ENCODE data around the gene KLHL36.

The KLHL36 gene

DNA sequence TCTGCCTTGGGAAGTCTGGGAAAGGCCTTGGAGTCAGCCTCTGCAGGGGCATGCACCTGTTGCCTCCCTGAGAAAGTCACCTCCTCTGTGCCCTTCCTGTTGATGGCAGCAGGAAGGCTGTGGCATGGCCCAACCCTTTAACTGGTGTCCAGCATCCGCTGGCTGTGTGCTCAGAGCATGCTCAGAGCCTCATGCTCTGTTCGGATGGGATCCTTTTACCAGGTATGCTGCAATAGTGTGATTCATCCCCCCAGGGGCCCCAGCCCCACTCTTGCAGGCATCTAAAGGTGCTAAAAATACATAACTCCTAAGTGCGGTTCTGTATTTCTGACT, 24.9 kb downstream of the KLHL36 start:
- H3K27me3 Mint-ChIP-seq (ENCODE audit: low read depth): peaks cover 17% of the 10 kb centered on the region
- H3K27ac Mint-ChIP-seq: no peak overlapping the region
- H3K36me3 Mint-ChIP-seq (ENCODE audit: low read depth): no peaks in the 10 kb centered on the region
- TF ChIP-seq, protein P1, sequence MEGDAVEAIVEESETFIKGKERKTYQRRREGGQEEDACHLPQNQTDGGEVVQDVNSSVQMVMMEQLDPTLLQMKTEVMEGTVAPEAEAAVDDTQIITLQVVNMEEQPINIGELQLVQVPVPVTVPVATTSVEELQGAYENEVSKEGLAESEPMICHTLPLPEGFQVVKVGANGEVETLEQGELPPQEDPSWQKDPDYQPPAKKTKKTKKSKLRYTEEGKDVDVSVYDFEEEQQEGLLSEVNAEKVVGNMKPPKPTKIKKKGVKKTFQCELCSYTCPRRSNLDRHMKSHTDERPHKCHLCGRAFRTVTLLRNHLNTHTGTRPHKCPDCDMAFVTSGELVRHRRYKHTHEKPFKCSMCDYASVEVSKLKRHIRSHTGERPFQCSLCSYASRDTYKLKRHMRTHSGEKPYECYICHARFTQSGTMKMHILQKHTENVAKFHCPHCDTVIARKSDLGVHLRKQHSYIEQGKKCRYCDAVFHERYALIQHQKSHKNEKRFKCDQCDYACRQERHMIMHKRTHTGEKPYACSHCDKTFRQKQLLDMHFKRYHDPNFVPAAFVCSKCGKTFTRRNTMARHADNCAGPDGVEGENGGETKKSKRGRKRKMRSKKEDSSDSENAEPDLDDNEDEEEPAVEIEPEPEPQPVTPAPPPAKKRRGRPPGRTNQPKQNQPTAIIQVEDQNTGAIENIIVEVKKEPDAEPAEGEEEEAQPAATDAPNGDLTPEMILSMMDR (IDR thresholded peaks at IDR 0.05; ENCODE audit: unreplicated experiment in 3 of 3): no peak
- H3K9me3 Mint-ChIP-seq: no peaks in the 10 kb centered on the region
- H3K4me3 Mint-ChIP-seq: no peak overlapping the region
- H3K4me1 Mint-ChIP-seq: peaks cover 5% of the 10 kb centered on the region

DNA sequence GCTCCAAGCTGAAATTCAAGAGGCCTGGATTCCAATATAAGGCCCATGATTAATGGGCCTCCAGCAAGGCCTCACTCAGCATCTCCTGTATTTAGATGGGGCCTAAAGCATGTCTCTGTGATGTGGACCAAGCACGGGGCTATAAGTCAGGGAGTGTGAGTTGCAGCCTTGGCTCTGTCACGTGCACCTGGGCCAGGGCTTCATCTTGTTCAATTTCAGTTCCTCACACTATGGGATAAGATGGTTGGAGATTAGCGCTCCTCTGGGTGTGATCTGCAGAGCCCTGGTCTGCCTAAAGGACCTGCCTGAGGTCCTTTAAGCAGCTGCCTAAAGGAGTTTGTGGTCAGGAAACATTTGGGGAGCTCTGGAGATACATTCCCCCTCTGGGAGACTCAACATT, 25.2 kb downstream of the KLHL36 start:
- TF ChIP-seq, protein P1 (IDR thresholded peaks at IDR 0.05; ENCODE audit: unreplicated experiment in 3 of 3): no peak
- peaks cover 17% of the 10 kb centered on the region for H3K27me3 Mint-ChIP-seq (ENCODE audit: low read depth)
- H3K27ac Mint-ChIP-seq: no peak overlapping the region
- no peak overlapping the region for H3K4me3 Mint-ChIP-seq
- no peaks in the 10 kb centered on the region for H3K36me3 Mint-ChIP-seq (ENCODE audit: low read depth)
- H3K9me3 Mint-ChIP-seq: no peaks in the 10 kb centered on the region
- H3K4me1 Mint-ChIP-seq: peaks cover 5% of the 10 kb centered on the region

DNA sequence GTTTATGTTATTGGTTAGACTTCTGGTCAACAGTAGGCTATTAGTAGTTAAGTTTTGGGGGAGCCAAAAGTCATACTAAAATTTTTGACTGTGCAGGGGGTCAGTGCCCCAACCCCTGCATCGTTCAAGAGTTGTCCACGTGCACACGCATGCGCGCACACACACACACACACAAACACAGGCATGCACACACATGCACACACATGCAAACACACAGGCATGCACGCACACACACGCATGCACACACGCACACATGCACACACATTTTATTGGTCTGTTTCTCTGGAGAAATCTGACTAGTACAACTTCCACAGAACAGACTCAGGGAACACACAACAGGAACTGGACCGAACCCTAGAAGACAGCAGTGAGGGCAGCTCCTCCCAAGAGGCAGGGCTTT, 27.1 kb downstream of the KLHL36 start:
- H3K36me3 Mint-ChIP-seq (ENCODE audit: low read depth): no peaks in the 10 kb centered on the region
- H3K27ac Mint-ChIP-seq: no peak overlapping the region
- H3K9me3 Mint-ChIP-seq: no peaks in the 10 kb centered on the region
- peaks cover 18% of the 10 kb centered on the region for H3K27me3 Mint-ChIP-seq (ENCODE audit: low read depth)
- H3K4me1 Mint-ChIP-seq: peaks cover 5% of the 10 kb centered on the region
- TF ChIP-seq, protein P1 (IDR thresholded peaks at IDR 0.05; ENCODE audit: unreplicated experiment in 3 of 3): no peak
- H3K4me3 Mint-ChIP-seq: no peak overlapping the region

DNA sequence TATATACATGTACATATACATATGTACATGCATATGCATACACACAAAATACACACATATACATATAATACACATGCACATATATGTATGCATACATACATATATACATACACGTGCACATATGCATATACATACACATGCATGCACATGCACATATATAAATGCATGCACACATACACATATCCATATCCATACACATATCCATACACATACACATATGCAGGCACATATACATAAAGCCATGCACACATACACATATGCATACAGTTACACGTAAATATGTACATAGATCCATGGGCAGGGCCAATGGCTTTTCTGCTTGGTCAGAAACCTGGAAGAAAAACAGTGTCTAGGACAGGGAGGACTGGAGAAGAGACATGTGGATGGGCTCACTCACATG, 27.6 kb downstream of the KLHL36 start:
- H3K27me3 Mint-ChIP-seq (ENCODE audit: low read depth): peaks cover 17% of the 10 kb centered on the region
- no peaks in the 10 kb centered on the region for H3K9me3 Mint-ChIP-seq
- H3K36me3 Mint-ChIP-seq (ENCODE audit: low read depth): no peaks in the 10 kb centered on the region
- peaks cover 5% of the 10 kb centered on the region for H3K4me1 Mint-ChIP-seq
- no peak overlapping the region for H3K4me3 Mint-ChIP-seq
- H3K27ac Mint-ChIP-seq: no peak overlapping the region
- TF ChIP-seq, protein P1 (IDR thresholded peaks at IDR 0.05; ENCODE audit: unreplicated experiment in 3 of 3): no peak

DNA sequence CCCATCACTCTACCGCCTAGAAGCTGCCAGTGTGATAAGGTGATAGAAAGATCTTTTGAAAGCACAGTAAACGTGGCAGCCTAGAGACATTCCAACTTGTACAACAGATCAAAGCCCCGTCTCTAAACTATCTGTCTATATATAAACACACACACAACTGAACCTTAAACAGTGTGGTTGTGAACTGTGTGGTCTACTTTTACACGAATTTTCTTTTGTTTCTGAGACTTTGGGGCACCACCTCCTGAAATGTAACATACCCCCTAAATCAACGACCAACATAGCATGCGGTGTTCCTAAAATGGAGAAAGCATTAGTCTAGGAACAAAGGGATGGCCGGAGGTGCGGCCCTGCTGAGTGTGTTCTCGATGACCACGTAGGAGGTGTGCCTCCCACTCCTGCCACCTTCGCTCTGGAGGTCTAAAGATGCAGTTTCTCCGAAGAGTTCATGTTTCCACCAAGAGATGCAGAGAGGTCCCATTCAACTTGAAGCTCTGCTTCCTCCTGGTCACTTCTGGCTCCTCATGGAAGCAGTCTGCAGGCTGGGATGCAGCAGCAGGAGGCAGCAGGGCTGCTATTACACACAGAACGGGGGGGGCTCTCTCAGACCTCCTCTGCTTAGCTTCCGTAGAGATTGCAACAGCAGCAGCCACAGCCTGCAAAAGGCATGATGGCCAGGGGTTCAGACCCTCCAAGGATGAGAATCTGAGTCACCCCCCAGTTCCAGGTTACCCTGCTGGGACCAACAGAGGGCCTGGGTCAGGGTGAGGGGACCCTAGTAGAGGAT, 28.9 kb downstream of the KLHL36 start:
- TF ChIP-seq, protein P1 (IDR thresholded peaks at IDR 0.05; ENCODE audit: unreplicated experiment in 3 of 3): no peak
- Mint-ChIP-seq H3K36me3 (ENCODE audit: low read depth) (no peaks in the 10 kb centered on the region), H3K4me1 (peaks cover 5% of the 10 kb centered on the region), H3K9me3 (no peaks in the 10 kb centered on the region), H3K4me3 (no peak overlapping the region), H3K27ac (no peak overlapping the region), H3K27me3 (ENCODE audit: low read depth) (peaks cover 12% of the 10 kb centered on the region)

DNA sequence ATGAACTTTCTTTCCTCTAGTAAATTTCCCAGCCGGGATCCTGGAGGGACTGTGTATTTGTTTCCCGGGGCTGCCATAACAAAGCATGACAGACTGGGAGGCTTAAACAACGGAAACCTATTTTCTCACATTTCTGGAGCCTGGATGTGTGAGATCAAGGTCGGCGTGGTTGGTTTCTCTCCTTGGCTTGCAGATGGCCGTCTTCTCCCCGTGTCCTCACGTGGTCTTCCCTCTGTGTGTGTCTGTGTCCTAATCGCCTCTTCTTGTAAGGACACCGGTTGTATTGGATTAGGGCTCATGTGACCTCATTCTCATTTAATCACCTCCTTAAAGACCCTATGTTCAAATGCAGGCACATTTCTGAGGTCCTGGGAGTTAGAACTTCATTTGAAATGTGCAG, 29.5 kb downstream of the KLHL36 start:
- H3K36me3 Mint-ChIP-seq (ENCODE audit: low read depth): no peaks in the 10 kb centered on the region
- H3K4me3 Mint-ChIP-seq: no peak overlapping the region
- no peaks in the 10 kb centered on the region for H3K9me3 Mint-ChIP-seq
- TF ChIP-seq, protein P1 (IDR thresholded peaks at IDR 0.05; ENCODE audit: unreplicated experiment in 3 of 3): no peak
- peaks cover 5% of the 10 kb centered on the region for H3K4me1 Mint-ChIP-seq
- H3K27me3 Mint-ChIP-seq (ENCODE audit: low read depth): peaks cover 9% of the 10 kb centered on the region
- H3K27ac Mint-ChIP-seq: no peak overlapping the region

All from nephron (organoid).